ENCODE data around the gene JKAMP. TPM values are rescaled to one million over a fixed set of nuclear protein-coding genes. Genes with fewer than 3 reads are reported as not detected.

The JKAMP gene
- polyA plus RNA-seq, 3 donors: 77.9 to 84.2 (median 80.3) TPM

- no peak for DNase-seq (ENCODE audit: low read depth in 3 of 3, low spot score in 2 of 3)
These were observed 50.2 kb downstream of the JKAMP start for GRCh38 chr14:59534361-59534987.

- no peak for DNase-seq (ENCODE audit: low read depth in 3 of 3, low spot score in 2 of 3)
These were observed 53.2 kb downstream of the JKAMP start for GRCh38 chr14:59537476-59537875.

GRCh38 chr14:59538936-59539335 is 54.6 kb downstream of the JKAMP start:
- no peak for DNase-seq (ENCODE audit: low read depth in 3 of 3, low spot score in 2 of 3)

GRCh38 chr14:59540852-59541251 is 56.5 kb downstream of the JKAMP start:
- no peak for DNase-seq (ENCODE audit: low read depth in 3 of 3, low spot score in 2 of 3)

- DNase-seq (ENCODE audit: low read depth in 3 of 3, low spot score in 2 of 3): no peak
These were observed 57.4 kb downstream of the JKAMP start for GRCh38 chr14:59541731-59542130.

- no peak for DNase-seq (ENCODE audit: low read depth in 3 of 3, low spot score in 2 of 3)
These were observed 59.6 kb downstream of the JKAMP start for GRCh38 chr14:59543873-59544272.

GRCh38 chr14:59547310-59547709 is 63.0 kb downstream of the JKAMP start:
- DNase-seq (ENCODE audit: low read depth in 3 of 3, low spot score in 2 of 3): no peak

Other genes with a start within 250 kb of the JKAMP start
- 1 to 10 TPM; 2.9 to 3.7 (median 3.2) TPM for gene GPR135, start 19.1 kb upstream of the JKAMP start, polyA plus RNA-seq (ENCODE audit: insufficient read length in 3 of 3)
- gene L3HYPDH, start 109 bp upstream of the JKAMP start, polyA plus RNA-seq (ENCODE audit: insufficient read length in 3 of 3): 10 to 100 TPM; 40.3 to 58.9 (median 45.1) TPM
- gene CCDC175, start 92.3 kb downstream of the JKAMP start, polyA plus RNA-seq (ENCODE audit: insufficient read length in 3 of 3): 1 to 10 TPM in 1 of 3 donors, under 1 TPM in 2; 0.21 to 1.3 (median 0.50) TPM